Measurements from ENCODE around the gene PARD3. TPM values are rescaled to one million over a fixed set of nuclear protein-coding genes. Genes with fewer than 3 reads are reported as not detected.
A peak's percentile ranks its signal among the peaks of the same experiment; 100 is the strongest.

The PARD3 gene
- total RNA-seq, 1 experiment from 2014 or later, result 51.8 TPM

- no peaks in the 10 kb centered on the region for H3K9me3 Mint-ChIP-seq
- 0 out of 2 replicates have a peak overlapping the region, but pooled peaks have one; percentile 14 for H3K4me3 Mint-ChIP-seq
- CTCF ChIA-PET, result interaction anchor here (1.1 to 3.8 kb wide), 7 partner anchors 62 to 177 kb away, joined by 3 to 32 read pairs (median 4); no protein-coding TSS in a partner anchor
- H3K27ac Mint-ChIP-seq, result peak overlapping the region; percentile 65
- H3K4me1 Mint-ChIP-seq, result peaks cover 60% of the 10 kb centered on the region
- H3K36me3 Mint-ChIP-seq, result no peaks in the 10 kb centered on the region
- no peak for DNase-seq (ENCODE audit: low spot score)
- ATAC-seq, result no peak
- no peak for TF ChIP-seq CBFB (CRISPR knock-in tag; IDR thresholded peaks at IDR 0.05; ENCODE audit: low read depth)
- TF ChIP-seq, protein P1, sequence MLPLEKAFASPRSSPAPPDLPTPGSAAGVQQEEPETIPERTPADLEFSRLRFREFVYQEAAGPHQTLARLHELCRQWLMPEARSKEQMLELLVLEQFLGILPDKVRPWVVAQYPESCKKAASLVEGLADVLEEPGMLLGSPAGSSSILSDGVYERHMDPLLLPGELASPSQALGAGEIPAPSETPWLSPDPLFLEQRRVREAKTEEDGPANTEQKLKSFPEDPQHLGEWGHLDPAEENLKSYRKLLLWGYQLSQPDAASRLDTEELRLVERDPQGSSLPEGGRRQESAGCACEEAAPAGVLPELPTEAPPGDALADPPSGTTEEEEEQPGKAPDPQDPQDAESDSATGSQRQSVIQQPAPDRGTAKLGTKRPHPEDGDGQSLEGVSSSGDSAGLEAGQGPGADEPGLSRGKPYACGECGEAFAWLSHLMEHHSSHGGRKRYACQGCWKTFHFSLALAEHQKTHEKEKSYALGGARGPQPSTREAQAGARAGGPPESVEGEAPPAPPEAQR (CRISPR knock-in tag; IDR thresholded peaks at IDR 0.05), result no peak
- TF ChIP-seq ZNF671 (CRISPR knock-in tag; IDR thresholded peaks at IDR 0.05), result no peak
- no peak for TF ChIP-seq ZNF121 (CRISPR knock-in tag; IDR thresholded peaks at IDR 0.05)
- TF ChIP-seq, protein P2, sequence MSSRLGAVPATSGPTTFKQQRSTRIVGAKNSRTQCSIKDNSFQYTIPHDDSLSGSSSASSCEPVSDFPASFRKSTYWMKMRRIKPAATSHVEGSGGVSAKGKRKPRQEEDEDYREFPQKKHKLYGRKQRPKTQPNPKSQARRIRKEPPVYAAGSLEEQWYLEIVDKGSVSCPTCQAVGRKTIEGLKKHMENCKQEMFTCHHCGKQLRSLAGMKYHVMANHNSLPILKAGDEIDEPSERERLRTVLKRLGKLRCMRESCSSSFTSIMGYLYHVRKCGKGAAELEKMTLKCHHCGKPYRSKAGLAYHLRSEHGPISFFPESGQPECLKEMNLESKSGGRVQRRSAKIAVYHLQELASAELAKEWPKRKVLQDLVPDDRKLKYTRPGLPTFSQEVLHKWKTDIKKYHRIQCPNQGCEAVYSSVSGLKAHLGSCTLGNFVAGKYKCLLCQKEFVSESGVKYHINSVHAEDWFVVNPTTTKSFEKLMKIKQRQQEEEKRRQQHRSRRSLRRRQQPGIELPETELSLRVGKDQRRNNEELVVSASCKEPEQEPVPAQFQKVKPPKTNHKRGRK (CRISPR knock-in tag; IDR thresholded peaks at IDR 0.05; ENCODE audit: borderline replicate concordance), result no peak
- TF ChIP-seq, protein P3, sequence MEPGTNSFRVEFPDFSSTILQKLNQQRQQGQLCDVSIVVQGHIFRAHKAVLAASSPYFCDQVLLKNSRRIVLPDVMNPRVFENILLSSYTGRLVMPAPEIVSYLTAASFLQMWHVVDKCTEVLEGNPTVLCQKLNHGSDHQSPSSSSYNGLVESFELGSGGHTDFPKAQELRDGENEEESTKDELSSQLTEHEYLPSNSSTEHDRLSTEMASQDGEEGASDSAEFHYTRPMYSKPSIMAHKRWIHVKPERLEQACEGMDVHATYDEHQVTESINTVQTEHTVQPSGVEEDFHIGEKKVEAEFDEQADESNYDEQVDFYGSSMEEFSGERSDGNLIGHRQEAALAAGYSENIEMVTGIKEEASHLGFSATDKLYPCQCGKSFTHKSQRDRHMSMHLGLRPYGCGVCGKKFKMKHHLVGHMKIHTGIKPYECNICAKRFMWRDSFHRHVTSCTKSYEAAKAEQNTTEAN (CRISPR knock-in tag; IDR thresholded peaks at IDR 0.05), result no peak
- no peaks in the 10 kb centered on the region for H3K27me3 Mint-ChIP-seq (ENCODE audit: low read depth)
- POLR2A ChIA-PET, result interaction anchor here (0.5 kb wide), 1 partner anchor 152 kb away, joined by 4 read pairs; no protein-coding TSS in a partner anchor
Observed at GRCh38 chr10:34809796-34810195, 5.3 kb downstream of the PARD3 start.

GRCh38 chr10:34808801-34809745, 6.0 kb downstream of the PARD3 start:
- Mint-ChIP-seq H3K27me3 (ENCODE audit: low read depth) (no peaks in the 10 kb centered on the region), H3K27ac (peak overlapping the region; percentile 89), H3K36me3 (no peaks in the 10 kb centered on the region), H3K4me3 (peak overlapping the region; percentile 47), H3K9me3 (no peaks in the 10 kb centered on the region), H3K4me1 (peaks cover 63% of the 10 kb centered on the region)
- ChIA-PET CTCF (interaction anchor here (0.9 to 3.8 kb wide), 8 partner anchors 16 to 185 kb away, joined by 3 to 32 read pairs (median 4); no protein-coding TSS in a partner anchor), POLR2A (interaction anchor here (0.5 kb wide), 1 partner anchor 151 kb away, joined by 4 read pairs; no protein-coding TSS in a partner anchor)
- TF ChIP-seq ETV6 (CRISPR knock-in tag; IDR thresholded peaks at IDR 0.05), result no peak
- ATAC-seq (peak; percentile 72), DNase-seq (ENCODE audit: low spot score) (peak; percentile 55)

GRCh38 chr10:34808336-34808735, 6.8 kb downstream of the PARD3 start:
- Mint-ChIP-seq H3K4me3 (no peak overlapping the region), H3K27ac (peak overlapping the region; percentile 89), H3K9me3 (no peaks in the 10 kb centered on the region), H3K36me3 (no peaks in the 10 kb centered on the region), H3K4me1 (peaks cover 59% of the 10 kb centered on the region), H3K27me3 (ENCODE audit: low read depth) (no peaks in the 10 kb centered on the region)
- TF ChIP-seq ZNF219 (CRISPR knock-in tag; IDR thresholded peaks at IDR 0.05; ENCODE audit: borderline replicate concordance), result no peak
- ATAC-seq (no peak), DNase-seq (ENCODE audit: low spot score) (no peak)
- CTCF ChIA-PET, result interaction anchor here (0.5 to 3.8 kb wide), 5 partner anchors 76 to 186 kb away, joined by 3 to 32 read pairs (median 4); no protein-coding TSS in a partner anchor
- POLR2A ChIA-PET, result no interaction called here

DNA sequence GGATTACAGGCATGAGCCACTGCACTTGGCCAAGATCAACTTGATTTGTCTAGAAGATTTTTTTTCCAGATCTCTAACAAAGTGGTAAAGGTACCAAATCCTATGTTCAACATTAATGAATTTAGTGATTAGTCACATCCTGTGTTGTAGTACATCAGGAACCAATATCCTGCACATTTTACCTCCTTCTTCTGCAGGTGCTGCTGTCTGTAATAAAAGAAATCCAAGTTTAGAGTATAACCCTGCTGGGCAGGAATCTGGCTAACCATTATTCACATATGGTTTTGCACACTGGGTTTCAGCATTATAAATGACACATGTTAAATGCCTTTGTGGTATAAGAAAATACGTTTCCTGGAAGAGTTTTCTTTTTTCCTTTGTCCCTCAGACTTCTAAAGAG, 10.8 kb downstream of the PARD3 start:
- Mint-ChIP-seq H3K27me3 (ENCODE audit: low read depth) (no peaks in the 10 kb centered on the region), H3K9me3 (no peaks in the 10 kb centered on the region), H3K4me3 (no peak overlapping the region), H3K4me1 (peaks cover 43% of the 10 kb centered on the region), H3K36me3 (no peaks in the 10 kb centered on the region), H3K27ac (no peak overlapping the region)
- ATAC-seq, result no peak
- ChIA-PET CTCF (no interaction called here), POLR2A (no interaction called here)
- DNase-seq (ENCODE audit: low spot score), result no peak
- TF ChIP-seq SMAD4 (CRISPR knock-in tag; IDR thresholded peaks at IDR 0.05) (no peak), CDX4 (CRISPR knock-in tag; IDR thresholded peaks at IDR 0.05; ENCODE audit: borderline replicate concordance) (no peak), IRF2 (CRISPR knock-in tag; IDR thresholded peaks at IDR 0.05; ENCODE audit: borderline replicate concordance, low read depth) (no peak), ZNF416 (CRISPR knock-in tag; IDR thresholded peaks at IDR 0.05) (no peak), NFYB (CRISPR knock-in tag; conservative IDR thresholded peaks at IDR 0.05; ENCODE audit: low read depth) (no peak), MYBL2 (CRISPR knock-in tag; IDR thresholded peaks at IDR 0.05) (no peak), ATF3 (CRISPR knock-in tag; conservative IDR thresholded peaks at IDR 0.05) (no peak), OVOL2 (CRISPR knock-in tag; IDR thresholded peaks at IDR 0.05; ENCODE audit: borderline replicate concordance) (no peak)
- TF ChIP-seq, protein P4, sequence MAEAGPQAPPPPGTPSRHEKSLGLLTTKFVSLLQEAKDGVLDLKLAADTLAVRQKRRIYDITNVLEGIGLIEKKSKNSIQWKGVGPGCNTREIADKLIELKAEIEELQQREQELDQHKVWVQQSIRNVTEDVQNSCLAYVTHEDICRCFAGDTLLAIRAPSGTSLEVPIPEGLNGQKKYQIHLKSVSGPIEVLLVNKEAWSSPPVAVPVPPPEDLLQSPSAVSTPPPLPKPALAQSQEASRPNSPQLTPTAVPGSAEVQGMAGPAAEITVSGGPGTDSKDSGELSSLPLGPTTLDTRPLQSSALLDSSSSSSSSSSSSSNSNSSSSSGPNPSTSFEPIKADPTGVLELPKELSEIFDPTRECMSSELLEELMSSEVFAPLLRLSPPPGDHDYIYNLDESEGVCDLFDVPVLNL (CRISPR knock-in tag; IDR thresholded peaks at IDR 0.05; ENCODE audit: borderline replicate concordance, low read depth), result no peak
- TF ChIP-seq, protein P5, sequence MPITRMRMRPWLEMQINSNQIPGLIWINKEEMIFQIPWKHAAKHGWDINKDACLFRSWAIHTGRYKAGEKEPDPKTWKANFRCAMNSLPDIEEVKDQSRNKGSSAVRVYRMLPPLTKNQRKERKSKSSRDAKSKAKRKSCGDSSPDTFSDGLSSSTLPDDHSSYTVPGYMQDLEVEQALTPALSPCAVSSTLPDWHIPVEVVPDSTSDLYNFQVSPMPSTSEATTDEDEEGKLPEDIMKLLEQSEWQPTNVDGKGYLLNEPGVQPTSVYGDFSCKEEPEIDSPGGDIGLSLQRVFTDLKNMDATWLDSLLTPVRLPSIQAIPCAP (CRISPR knock-in tag; IDR thresholded peaks at IDR 0.05), result no peak
